CD4-positive, alpha-beta T cell treated with Interleukin-17A for 4 hours (primary cell): ENCODE results near the gene KY.

ENCODE experiments used
- DNase-seq: peaks from one replicate; pipeline ENCODE4 v3.0.0-alpha.2; 2020; ENCODE audit warnings: mixed read lengths

KY gene

DNA sequence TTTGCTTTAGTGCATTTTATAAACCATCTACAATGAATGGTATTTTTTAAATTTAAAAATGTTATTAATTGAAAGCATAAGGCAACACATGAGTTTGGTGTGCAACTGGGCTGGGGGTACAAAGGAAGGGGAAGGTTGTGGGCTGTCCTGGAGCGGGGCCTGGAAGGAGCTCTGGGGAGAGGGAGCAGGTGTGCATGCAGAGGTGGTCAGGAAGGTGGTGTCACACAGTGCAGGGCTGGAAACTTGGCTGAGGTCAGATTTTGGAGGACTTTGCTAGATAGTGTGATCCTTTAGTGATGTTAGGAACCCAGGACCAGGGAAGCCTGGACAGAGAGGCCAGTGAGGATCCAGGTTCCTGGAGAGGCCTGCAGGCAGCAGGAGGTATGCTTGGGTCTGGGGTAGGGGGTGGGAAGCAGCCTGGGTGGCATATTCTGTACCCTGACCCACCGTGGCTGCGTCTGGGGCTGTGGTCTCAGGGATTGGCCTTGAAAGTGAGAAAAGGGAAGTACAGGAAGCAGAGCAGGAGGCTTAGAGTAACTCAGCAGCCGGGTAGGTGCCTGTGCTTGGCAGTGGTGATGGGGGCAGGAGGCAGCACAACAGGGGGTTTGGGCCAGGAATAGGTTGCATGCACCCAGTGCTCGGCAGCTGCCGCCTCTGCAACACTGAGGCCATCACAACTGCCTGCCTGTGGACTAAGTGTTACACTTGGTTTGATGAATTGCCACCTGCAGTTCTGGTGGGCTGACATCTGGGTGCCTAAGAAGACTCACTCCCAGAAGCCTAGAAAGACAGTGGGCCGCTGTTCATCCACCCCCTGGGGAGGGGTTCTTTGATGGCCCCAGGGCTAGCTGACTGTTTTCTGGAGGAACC, 33.0 kb downstream of the KY start:
- DNase-seq, result no peak

DNA sequence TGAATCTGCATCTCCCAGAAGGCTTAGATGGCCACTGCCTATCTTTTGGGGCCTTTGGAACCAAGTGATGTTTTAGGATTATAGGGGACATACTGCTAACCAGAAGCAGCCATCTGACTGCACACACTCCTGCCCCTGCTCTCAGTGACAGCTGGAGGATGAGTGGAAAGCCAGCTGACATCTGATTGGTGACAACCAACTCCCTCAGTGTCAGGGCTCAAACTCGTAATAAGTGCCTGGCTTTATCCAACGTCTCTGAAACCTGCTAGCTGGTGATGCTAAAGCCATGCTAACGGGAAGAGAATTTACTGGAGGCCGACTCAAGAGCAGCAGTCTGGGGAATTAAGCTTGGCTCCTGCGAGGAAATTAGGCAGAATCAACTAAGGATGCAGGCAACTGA, 35.1 kb downstream of the KY start:
- DNase-seq, result no peak

DNA sequence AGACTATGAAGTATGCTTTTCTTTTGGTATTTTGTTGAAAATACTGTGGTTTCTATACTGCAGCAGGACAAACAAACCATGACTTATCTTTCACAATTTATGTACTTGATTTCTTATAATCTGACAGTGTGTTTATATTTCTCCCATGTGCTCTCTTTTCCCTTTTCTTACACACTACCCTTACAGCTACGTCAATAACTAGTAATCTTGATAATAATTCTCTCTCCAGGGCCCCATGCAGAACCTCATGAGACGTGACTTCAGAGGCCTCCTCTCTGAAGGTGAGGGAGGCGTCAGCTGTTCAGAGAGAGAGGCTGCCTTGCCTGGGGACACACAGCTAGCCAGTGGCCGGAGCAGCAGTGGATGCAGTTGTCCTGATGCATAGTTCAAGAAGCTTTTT, 35.9 kb downstream of the KY start:
- DNase-seq, result no peak

DNA sequence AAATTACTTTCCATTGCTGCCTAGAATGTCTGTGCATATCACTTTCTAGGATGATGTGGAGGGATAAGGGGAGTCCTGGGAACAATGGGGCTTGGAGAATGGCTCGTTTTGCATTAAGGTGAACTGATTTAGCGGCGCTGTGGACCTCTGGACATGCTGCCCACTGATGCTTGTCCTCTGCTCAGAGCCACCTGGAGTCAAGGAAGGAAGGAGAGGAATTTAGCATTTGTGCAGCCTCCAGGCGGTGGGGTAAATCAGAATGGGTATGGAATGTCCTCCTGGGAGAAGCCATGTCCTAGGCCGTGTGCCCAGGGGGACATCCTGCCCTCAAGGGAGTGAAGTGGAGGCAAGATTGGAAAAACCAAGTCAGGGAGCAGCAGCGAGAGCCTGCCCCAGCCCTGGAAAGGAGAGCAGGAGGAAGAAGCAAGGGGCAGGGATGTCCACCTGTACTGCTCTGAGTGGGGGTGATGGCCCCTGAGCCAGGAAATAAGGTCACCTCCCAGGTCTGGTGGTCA, 37.8 kb downstream of the KY start:
- no peak for DNase-seq

DNA sequence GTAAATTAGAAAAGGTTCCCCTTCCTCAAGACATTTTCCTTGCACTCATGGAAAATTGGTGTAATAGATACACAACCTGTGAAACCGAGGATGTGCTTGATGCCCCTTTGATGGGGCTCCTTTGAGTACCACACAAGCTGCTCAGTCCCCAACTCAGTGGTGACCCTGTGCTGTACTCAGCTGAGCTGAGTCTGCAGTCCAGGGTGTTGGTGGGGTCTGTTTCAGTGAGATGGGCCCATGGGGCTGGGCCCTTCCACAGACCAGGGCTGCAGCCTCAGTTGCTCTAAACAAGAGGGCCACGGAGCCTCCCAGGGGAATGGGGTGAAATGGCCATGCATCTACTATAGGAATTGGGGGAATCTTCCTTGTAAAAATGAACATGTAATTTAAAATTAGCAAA, 39.3 kb downstream of the KY start:
- DNase-seq, result no peak

DNA sequence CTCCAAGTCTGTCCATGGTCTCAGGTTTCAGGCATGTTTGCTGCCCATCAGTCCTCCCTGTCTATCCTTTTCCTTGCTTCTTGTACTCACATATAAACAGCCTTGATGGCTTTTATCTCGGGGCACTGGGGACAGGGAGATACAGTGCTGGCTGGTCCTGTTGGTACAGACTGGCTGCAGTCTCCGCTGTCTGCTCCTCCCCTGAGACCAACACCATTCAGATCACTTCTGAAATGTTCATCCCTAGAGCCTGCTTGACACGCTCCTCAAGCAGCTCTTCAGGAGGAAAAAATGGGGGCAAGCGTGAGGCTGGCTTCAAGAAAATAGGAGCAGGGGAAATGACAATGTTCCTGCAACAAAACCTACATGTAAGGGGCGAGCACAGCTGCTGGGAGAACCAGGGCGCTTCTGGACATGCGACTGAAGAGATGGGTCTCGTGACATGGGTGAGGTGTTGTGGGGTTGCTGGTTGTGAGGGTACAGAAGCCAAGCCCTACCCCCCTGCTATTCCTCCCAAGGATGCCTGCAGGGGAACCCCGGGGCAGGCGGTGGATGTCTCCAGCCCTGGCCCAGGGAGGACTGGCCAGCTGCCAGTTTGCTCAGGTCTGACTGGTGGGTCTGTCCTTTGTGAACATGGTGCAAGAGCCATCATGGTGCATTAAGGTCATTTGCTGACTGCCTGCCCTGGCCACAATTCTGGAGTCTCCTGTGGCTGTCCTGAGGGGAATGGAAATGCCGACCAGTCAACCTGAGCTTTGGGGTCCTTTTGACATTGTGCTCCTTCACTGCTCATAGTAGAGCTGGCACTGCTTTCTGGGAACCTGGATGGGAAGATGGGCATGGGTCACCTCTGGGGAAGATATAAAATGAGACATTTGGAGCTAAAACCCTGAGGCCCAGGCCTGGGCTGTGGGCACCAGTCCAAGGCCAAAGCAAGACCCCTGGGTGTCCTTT, 40.1 kb downstream of the KY start:
- no peak for DNase-seq

DNA sequence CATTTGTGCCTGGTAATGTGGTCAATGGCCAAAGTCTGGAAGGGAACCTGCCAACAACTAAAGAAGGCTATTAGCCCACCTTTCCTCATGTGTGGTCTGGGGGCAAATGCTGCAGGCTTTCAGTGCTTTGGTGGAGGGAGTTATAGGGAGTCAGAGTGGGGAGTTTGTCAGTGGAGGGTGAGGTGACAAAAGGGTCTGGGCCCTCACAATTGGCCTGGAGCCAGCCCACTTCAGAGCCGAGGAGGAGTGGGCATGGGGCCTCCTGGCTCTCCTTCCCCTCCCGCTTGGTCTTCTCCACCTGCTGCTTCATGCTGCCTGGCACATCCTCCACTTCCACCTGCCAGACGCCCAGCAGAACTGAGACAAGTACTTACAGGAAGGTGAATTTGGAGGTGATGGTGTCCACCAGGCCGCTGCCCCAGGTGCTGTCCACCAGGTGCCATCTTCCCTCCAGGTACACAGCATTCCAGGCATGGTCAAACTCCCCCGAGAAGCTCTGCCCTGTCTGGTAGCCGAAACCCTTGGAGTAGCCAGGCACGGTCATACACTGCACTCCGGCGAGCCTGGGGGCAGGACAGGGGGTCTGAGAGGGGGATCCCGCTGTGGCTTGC, 40.9 kb downstream of the KY start:
- no peak for DNase-seq

DNA sequence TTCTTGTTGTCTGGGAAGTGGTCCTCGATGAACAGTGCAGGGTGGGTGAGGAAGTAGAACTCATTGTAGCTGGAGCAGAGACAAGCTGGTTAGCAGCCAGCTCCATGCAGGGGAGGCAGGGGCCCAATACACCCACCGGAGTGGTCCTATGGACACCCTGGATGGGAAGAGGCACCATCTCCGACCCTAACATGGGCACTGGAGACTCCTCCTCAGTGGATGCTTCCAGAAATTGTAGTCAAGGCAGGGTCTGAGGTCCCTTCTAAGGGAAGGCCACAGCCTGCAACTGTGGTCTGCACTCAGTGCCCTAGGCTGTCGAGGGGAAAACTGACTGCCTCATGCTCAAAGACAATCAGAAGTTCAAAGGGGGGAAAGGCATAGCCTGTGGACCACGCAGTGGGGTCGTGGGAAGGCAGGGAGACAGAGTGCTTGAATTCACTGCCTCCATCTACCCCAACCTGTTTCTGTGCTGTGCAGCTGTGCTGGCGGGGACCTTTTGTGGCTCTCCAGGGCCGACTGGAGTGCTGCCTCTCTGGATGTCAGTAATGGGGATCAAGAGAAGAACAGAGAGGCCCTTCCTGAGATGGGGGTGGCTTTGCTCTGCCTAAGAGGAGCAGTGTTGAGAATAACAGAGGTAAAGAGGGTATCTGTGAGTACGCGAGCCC, 41.9 kb downstream of the KY start:
- no peak for DNase-seq

DNA sequence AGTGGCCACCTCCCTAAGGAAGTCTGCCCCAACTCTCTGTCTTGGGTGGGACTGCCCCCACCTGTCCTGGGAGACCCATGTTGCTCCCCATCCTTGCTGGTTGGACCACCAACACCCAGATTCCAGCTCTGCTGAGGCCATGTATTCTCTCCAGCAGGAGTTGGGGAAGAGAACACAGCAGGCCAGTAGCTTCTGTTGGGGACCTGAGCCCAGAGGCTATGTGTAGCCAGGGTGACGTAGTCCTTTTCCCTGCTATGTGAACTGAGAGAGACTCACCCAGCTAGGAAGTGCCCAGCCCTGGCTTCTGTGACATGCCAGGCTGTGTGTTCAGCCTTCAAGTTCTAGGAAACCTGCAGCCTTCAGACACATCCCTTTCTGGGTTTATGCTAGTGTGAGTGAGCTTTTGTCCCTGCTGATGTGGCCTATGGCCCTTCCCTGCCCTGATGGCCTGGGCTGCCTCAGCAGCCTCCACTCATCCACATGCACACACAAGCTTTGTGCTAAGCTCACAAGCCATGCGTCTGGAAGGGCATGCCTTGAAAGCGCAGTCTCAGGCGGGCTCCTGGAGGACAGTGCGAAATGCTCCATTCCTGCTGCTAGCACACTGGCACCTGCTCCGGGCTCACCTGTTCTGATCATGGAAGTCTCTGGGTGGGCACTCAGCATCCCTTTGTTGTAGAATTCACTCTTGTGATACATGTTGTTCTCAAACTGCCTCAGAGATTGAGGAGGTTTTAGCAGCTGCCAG, 42.6 kb downstream of the KY start:
- no peak for DNase-seq

DNA sequence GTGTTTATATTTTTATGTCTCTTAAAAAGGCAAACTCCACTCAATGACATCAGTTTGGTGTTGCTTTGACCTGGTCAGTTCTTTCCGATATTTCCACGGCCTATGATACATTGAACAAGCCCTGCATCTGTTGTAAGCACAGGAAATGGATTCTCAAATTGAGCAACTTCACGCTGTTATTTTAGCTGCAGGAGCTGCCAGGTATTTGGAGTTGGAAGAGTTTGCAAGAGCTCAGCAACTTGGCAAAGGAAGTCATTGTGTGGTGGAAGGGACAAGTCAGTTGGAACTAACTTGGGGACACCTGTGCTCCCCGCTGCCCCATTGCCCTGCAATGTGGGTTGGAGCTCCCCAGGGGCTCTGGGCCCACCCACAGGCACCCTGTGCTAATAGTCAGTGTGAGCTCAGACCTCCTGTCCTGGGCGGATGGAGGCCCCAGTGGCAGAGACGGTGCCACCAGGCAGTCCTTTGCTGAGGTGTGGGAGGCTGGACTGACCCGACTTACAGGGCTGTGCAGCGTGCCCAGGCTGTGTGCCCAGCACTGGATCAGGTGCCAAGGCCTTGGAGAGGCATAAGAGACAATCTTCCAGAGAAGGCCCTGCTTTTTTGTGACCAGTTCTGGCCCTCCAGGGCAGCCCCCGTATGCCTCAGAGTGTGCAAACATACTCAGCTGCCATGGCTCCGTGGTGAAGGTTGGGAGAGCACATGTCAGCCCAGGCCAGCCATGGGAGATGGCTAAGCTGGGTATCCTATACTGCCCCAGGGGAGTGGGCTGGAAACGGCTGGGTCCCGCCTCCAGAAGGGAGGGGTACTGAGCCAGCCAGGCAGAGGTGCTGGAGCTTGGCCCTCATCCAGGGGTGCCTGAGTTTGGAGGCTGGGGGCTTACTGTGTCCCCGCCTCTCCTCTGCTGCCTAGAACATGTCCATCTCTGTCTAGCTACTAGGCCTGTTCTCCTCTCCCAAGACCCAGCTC, 43.5 kb downstream of the KY start:
- DNase-seq, result no peak

DNA sequence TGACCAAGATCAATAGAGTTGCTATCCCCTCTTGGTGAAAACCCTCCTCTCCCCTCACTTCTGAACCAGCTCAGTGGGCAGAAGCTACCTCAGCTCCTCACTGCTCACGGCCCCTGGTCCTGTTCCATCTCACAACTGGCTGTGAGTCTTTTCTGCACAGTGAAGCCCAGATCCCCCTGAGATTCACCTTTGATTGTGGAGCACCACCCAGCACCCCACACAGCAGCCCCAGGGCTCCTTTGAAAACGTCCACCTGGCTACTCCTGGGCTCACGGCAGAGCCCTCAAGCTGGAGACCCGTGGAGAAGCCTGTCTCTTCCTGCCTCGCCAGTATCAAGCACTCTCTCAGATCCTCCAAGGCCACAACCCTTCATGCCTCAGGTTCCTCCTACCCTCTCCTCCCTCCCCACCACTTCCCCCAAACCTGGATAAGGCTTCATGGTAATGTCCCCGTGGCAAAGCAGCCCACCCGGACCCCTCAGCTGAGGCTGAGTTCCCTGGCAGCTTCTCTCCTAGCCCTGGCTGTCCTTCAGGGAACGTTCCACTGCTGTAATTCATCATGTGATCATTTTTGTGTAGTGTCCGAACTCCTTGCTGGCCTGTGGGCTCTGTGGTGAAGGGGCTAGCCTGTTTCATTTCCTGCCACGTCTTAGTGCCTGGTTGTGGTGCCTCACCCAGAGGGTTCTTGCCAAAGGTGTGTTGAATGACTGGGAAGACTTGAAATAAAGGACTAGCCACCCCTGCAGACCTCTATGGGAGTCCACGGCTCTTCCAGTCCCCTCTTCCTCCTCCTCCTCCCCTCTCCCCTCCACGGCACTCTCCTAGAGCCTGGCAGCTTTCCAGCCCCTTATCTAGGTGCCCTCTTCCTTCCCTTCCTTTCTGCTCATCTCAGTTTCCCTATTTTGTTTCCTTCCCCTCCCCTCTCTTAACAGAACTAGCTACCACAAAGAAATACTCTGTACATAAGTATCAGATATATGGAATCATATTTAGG, 44.5 kb downstream of the KY start:
- no peak for DNase-seq

DNA sequence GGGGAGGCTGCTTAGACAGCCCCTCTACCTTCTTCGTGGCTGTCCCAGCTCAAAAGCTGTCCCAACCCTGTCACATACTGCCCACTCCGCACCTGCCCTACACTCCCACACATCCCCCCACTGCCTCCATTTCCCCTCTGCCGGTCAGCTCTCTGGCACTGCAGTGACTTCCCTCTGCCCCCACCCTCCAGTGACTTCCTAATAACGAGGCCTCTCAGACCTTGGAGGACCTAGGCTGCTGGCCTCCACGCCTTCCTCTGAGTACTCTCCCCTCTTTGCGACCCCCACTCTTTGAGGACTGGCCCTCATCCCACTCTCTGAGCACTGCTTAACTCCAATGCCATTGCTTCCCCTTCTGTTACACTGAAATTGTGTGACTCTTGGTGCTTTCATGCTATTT, 45.3 kb downstream of the KY start:
- no peak for DNase-seq

DNA sequence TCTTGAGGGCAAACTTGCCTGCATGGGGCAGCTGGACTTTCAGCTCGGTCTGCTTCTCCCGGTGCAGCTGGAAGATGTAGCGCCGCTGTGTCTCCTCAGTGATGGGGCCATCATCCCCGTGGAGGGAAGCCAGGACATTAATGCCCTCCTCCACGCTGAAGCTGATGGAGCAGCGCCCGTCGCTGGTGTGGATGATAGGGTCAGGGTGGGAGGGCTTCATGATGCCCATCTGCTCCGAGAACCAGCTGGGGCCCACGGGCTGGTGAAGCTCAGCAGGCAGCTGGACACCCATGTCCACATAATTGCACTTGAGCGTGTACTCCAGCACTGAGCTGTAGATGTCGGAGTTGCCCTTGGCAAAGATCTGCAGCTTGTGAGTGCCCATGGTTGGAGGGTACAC, 46.9 kb downstream of the KY start:
- DNase-seq, result no peak

DNA sequence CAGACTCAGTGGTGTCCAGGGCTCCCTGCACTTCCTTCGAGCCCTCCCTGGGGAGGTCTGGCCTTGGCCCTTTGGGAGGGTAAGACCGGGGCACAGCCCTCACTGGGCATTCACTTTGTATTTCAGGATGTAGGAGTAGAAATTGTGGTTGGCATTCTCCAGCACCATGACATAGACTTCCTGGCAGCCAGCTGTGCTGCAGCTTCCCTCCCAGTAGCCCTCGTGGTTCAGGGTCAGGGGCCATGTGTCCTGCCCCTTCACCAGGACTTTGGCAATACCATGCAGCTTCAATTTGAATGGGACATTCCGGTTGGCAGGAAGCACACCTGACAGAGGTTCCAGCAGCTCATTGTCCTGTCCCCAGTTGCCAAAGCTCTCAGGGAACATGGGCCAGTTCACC, 47.3 kb downstream of the KY start:
- no peak for DNase-seq

DNA sequence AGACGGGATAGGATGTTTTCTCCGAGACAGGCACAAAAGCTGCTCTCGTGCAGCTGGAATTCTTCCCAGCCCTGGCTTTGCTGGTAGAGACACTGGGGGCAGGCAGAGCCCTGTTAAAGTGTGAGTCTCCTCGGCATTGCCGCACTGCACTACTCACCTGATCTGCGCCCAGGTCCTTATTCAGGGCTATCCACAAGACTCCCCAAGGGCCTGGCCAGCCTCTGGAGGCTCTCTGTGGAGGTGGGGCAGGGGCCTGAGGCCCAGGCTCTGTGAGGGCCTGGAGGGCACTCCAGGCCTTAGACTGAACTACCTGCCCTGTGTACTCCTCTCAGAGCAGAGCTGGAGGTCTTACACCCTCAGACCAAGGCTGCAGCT, 48.4 kb downstream of the KY start:
- no peak for DNase-seq

DNA sequence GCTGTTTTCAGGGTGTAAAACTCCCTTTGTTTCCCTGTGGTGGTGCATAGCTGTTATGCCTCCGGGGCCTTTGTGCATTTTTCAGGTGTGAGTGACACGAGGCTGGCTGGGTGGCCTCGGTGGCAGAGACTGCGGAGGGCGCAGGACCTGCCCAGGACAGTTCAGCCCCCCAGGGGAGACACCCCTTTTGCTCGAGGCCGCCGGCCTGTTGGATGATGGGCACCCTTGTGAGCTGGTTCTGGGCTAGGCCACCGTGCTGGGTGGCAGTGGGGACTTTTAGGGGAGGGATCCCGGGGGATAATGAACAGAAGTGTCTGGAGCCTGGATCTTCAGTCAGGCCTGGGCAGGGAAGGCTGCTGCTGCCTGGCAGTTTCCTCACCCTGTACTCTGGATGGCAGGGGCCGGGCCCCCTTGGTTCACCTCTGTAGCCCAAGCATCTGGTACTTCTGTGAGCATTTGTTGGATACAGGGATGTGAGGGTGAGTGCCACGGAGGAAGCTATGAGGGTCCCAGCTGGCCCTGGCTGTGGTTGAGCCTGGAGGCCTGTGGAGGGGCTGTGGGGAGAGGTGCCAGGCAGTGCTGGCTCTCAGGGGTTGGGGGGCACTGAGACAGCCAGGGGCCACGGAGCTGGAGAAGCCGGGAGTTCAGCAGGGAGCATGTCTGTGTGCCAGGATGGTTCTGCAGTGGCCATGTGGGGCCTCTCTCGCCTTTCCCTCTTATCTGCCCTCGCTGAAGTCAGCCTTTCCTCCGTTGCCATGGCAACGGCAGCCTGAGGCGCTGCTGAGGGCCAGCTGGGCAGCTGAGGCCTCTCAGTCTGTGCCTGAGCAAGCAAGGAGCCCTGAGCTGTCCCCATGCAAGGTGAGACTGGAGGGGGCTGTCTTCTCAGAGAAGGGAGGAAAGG, 49.0 kb downstream of the KY start:
- DNase-seq, result no peak

DNA sequence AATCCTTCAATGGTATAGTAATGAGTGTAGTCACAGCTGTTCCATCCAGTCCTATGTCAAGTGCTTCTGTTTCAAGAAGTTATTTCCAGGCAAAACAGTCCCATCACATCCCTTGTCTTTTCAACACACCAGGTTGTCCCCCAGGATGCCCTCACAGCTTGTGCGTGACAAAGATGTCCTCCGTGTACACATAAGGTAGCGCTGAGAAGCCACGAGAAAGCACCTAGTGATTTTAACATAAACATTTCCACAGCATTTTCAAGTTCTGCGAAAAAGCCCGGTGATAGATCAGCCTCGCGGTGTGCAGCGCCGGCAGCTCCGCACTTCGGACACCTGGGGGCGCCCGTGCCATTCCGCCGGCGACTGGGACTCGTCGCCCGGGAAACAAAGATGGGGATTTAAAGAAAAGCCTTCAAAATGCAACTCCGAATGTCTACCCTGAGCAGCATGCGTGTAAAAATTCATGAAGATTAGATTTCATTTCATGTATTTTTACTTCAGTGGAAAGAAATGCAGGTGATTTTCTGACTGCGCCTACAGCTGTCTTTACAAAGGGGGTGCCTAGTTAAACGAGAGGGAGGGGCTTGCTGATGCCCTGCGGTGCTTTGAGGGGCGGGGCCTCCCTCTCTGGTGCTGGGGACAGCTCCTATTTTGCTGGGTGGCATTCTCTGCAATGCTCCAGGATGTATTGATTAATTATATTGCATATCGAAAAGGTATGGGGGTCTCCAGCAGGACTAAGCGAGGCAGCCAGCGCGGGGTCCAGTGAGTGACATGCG, 49.9 kb downstream of the KY start:
- DNase-seq, result peak; percentile 55

DNA sequence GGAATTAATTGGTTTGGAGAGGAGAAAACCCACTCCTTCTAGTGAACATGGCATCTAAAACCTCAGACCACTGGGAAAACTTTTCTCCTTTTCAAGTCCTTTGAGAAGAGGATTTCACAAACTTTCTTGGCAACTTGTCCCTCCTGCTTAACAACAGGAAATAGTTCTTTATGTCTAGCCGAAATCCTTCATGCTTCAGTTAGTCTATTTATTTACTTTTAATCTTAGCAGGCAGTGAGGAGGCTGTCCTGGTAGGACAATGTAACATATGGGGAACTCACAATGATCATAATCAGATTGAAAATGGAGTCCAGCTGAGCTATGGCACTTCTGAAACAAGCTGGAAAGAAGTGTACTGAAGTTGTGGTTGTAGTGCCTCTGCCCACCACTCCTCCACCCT, 50.6 kb downstream of the KY start:
- no peak for DNase-seq
